SK-N-SH treated with all-trans-retinoic acid at 6 μM for 48 hours (cell line): Measurements from ENCODE around the gene SLC39A1.

Experiments used
- ATAC-seq: fragments of 200-7000 bp; cut with Tn5 transposase; 3 replicates; pipeline ENCODE4 v1.9.1; 2020; ENCODE audit warnings: mild to moderate bottlenecking, moderate library complexity
- BACH2 ChIP-seq: fragments of 250-450 bp; sonication (Bioruptor Pico); IDR thresholded peaks from 2 replicates; pipeline ENCODE4 v1.9.0; 2021; ENCODE audit warnings: mild to moderate bottlenecking, borderline replicate concordance
- CREB5 ChIP-seq: fragments of 250-450 bp; sonication (Bioruptor Pico); IDR thresholded peaks from 2 replicates; pipeline ENCODE4 v1.5.1; 2020; ENCODE audit warnings: low read depth, mild to moderate bottlenecking, moderate library complexity
- CSDC2 ChIP-seq: fragments of 250-450 bp; sonication (Bioruptor Pico); IDR thresholded peaks from 2 replicates; pipeline ENCODE4 v1.5.0; 2020; ENCODE audit warnings: mild to moderate bottlenecking, moderate library complexity
- ESRRG ChIP-seq: fragments of 250-450 bp; sonication (Bioruptor Pico); IDR thresholded peaks from 2 replicates; pipeline ENCODE4 v1.6.1; 2021; ENCODE audit warnings: mild to moderate bottlenecking
- GLIS3 ChIP-seq: fragments of 250-450 bp; sonication (Bioruptor Pico); IDR thresholded peaks from 2 replicates; pipeline ENCODE4 v1.5.0; 2020; ENCODE audit warnings: mild to moderate bottlenecking, moderate library complexity
- ISL1 ChIP-seq: fragments of 250-450 bp; sonication (Bioruptor Pico); IDR thresholded peaks from 2 replicates; pipeline ENCODE4 v2.1.2; 2022; ENCODE audit warnings: mild to moderate bottlenecking, moderate library complexity
- PATZ1 ChIP-seq: fragments of 250-450 bp; sonication (Bioruptor Pico); IDR thresholded peaks from 2 replicates; pipeline ENCODE4 v1.8.0; 2020; ENCODE audit warnings: mild to moderate bottlenecking, moderate library complexity, borderline replicate concordance
- PPARA ChIP-seq: fragments of 250-450 bp; sonication (Bioruptor Pico); IDR thresholded peaks from 2 replicates; pipeline ENCODE4 v1.5.0; 2020; ENCODE audit warnings: mild to moderate bottlenecking, borderline replicate concordance
- RARB ChIP-seq: fragments of 250-450 bp; sonication (Bioruptor Pico); IDR thresholded peaks from 2 replicates; pipeline ENCODE4 v1.8.0; 2021; ENCODE audit warnings: mild to moderate bottlenecking, moderate library complexity
- TCF4 ChIP-seq: fragments of 250-450 bp; sonication (Bioruptor Pico); IDR thresholded peaks from 2 replicates; pipeline ENCODE4 v1.8.0; 2021; ENCODE audit warnings: mild to moderate bottlenecking, moderate library complexity, borderline replicate concordance
- TOX ChIP-seq: fragments of 250-450 bp; sonication (Bioruptor Pico); IDR thresholded peaks from 2 replicates; pipeline ENCODE4 v1.8.0; 2021; ENCODE audit warnings: mild to moderate bottlenecking, moderate library complexity, borderline replicate concordance
- ZC3H10 ChIP-seq: fragments of 250-450 bp; sonication (Bioruptor Pico); IDR thresholded peaks from 2 replicates; pipeline ENCODE4 v1.5.1; 2021; ENCODE audit warnings: mild to moderate bottlenecking, moderate library complexity
- ZFP3 ChIP-seq: fragments of 250-450 bp; sonication (Bioruptor Pico); IDR thresholded peaks from 2 replicates; pipeline ENCODE4 v1.5.0; 2020; ENCODE audit warnings: mild to moderate bottlenecking, moderate library complexity
- ZFP30 ChIP-seq: fragments of 450-650 bp; formaldehyde crosslinking; IDR thresholded peaks from 2 replicates; pipeline ENCODE4 v1.5.0; 2022; ENCODE audit warnings: mild to moderate bottlenecking, moderate library complexity
- ZNF8 ChIP-seq: fragments of 450-650 bp; formaldehyde crosslinking; IDR thresholded peaks from 2 replicates; pipeline ENCODE4 v1.5.0; 2020; ENCODE audit warnings: mild to moderate bottlenecking, moderate library complexity
- TF ChIP-seq, protein P1 (sequence below): fragments of 250-450 bp; sonication (Bioruptor Pico); IDR thresholded peaks from 2 replicates; pipeline ENCODE4 v1.5.0; 2020; ENCODE audit warnings: mild to moderate bottlenecking, moderate library complexity
- TF ChIP-seq, protein P2 (sequence below): fragments of 250-450 bp; sonication (Bioruptor Pico); IDR thresholded peaks from 2 replicates; pipeline ENCODE4 v1.5.1; 2021; ENCODE audit warnings: mild to moderate bottlenecking, moderate library complexity
- TF ChIP-seq, protein P3 (sequence below): fragments of 250-450 bp; sonication (Bioruptor Pico); IDR thresholded peaks from 2 replicates; pipeline ENCODE4 v1.8.0; 2021; ENCODE audit warnings: low read depth, mild to moderate bottlenecking, moderate library complexity, borderline replicate concordance

The SLC39A1 gene

GRCh38 chr1:153991806-153992205 is 28.5 kb upstream of the SLC39A1 start:
- no peak for ATAC-seq

DNA sequence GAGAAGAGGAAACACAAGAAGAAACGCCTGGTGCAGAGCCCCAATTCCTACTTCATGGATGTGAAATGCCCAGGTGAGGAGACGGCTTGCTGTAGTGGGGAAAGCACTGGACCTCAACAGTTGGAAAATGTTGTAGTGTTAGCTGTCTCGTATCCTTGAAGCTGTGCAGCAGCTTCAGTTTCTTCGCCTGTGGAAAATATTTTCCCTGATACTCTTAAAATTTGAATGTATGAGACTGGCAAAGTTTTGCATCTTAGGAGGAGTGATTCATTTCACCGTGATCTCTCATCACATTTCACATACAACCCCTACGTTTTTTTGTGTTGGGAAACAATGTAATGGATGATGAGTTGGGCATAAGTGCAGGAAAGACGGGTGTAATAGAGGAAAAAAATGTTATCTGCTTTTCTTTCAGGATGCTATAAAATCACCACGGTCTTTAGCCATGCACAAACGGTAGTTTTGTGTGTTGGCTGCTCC is 27.9 kb upstream of the SLC39A1 start:
- ATAC-seq: no peak
- TF ChIP-seq TOX (CRISPR knock-in tag) (no peak), RARB (CRISPR knock-in tag) (no peak), PPARA (CRISPR knock-in tag) (no peak), ESRRG (no peak), TCF4 (no peak), ZNF8 (CRISPR knock-in tag) (no peak), GLIS3 (CRISPR knock-in tag) (no peak)
- TF ChIP-seq, protein P1, sequence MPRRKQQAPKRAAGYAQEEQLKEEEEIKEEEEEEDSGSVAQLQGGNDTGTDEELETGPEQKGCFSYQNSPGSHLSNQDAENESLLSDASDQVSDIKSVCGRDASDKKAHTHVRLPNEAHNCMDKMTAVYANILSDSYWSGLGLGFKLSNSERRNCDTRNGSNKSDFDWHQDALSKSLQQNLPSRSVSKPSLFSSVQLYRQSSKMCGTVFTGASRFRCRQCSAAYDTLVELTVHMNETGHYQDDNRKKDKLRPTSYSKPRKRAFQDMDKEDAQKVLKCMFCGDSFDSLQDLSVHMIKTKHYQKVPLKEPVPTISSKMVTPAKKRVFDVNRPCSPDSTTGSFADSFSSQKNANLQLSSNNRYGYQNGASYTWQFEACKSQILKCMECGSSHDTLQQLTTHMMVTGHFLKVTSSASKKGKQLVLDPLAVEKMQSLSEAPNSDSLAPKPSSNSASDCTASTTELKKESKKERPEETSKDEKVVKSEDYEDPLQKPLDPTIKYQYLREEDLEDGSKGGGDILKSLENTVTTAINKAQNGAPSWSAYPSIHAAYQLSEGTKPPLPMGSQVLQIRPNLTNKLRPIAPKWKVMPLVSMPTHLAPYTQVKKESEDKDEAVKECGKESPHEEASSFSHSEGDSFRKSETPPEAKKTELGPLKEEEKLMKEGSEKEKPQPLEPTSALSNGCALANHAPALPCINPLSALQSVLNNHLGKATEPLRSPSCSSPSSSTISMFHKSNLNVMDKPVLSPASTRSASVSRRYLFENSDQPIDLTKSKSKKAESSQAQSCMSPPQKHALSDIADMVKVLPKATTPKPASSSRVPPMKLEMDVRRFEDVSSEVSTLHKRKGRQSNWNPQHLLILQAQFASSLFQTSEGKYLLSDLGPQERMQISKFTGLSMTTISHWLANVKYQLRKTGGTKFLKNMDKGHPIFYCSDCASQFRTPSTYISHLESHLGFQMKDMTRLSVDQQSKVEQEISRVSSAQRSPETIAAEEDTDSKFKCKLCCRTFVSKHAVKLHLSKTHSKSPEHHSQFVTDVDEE (CRISPR knock-in tag): no peak

More at GRCh38 chr1:153991806-153992205, 28.5 kb upstream of the SLC39A1 start:
- TF ChIP-seq PATZ1 (CRISPR knock-in tag) (no peak), CSDC2 (CRISPR knock-in tag) (no peak)

DNA sequence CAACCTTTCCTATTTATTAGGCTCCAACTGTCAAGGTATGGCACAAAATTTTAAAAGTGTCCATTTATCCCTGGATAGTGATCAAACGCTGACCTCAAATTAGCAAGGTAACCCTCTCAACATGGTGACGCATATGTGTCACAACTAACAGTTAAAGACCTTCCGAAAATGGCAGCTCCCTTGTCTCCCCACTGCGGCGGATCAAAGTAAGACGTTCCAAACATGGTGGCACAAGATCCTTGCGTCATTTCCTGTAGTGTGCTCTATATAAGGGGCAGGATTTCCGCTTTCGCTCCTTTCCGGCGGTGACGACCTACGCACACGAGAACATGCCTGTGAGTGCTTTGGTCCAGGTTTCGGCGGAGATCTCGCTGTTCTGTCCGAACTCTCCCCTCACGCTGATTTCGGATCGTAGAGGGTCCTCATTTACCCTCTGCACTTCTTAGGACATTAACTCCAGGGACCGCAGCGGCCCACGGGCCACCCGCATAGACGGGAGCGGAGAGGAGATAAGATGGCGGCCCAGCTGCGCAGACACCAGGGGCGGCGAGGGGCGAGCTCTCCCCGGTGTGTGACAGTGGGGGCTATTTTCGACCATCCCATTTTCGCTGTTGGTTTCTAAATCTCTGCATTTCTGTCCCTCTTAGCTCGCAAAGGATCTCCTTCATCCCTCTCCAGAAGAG is 27.3 kb upstream of the SLC39A1 start, which contains the start of gene RPS27:
RPS27 (plus strand) TSS at position 295 of the 683 bp plus-strand sequence; CDS start at position 330, 35 bp downstream.
- TF ChIP-seq, protein P2, sequence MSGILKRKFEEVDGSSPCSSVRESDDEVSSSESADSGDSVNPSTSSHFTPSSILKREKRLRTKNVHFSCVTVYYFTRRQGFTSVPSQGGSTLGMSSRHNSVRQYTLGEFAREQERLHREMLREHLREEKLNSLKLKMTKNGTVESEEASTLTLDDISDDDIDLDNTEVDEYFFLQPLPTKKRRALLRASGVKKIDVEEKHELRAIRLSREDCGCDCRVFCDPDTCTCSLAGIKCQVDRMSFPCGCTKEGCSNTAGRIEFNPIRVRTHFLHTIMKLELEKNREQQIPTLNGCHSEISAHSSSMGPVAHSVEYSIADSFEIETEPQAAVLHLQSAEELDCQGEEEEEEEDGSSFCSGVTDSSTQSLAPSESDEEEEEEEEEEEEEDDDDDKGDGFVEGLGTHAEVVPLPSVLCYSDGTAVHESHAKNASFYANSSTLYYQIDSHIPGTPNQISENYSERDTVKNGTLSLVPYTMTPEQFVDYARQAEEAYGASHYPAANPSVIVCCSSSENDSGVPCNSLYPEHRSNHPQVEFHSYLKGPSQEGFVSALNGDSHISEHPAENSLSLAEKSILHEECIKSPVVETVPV: no peak
- TF ChIP-seq PATZ1 (CRISPR knock-in tag) (peak; percentile 27; the same call in 1 of the 2 replicates), BACH2 (CRISPR knock-in tag) (no peak), ISL1 (CRISPR knock-in tag) (no peak), GLIS3 (CRISPR knock-in tag) (no peak), RARB (CRISPR knock-in tag) (peak; percentile 71; the same call in 1 of the 2 replicates), ESRRG (no peak), ZFP3 (no peak), ZFP30 (no peak), ZC3H10 (CRISPR knock-in tag) (peak; percentile 84), TOX (CRISPR knock-in tag) (peak; percentile 92), TCF4 (no peak), CREB5 (CRISPR knock-in tag) (no peak), PPARA (CRISPR knock-in tag) (no peak), ZNF8 (CRISPR knock-in tag) (no peak)
- TF ChIP-seq, protein P3, sequence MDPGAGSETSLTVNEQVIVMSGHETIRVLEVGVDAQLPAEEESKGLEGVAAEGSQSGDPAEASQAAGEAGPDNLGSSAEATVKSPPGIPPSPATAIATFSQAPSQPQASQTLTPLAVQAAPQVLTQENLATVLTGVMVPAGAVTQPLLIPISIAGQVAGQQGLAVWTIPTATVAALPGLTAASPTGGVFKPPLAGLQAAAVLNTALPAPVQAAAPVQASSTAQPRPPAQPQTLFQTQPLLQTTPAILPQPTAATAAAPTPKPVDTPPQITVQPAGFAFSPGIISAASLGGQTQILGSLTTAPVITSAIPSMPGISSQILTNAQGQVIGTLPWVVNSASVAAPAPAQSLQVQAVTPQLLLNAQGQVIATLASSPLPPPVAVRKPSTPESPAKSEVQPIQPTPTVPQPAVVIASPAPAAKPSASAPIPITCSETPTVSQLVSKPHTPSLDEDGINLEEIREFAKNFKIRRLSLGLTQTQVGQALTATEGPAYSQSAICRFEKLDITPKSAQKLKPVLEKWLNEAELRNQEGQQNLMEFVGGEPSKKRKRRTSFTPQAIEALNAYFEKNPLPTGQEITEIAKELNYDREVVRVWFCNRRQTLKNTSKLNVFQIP (CRISPR knock-in tag): peak; percentile 76; the same call in 1 of the 2 replicates
- TF ChIP-seq, protein P1 (CRISPR knock-in tag): no peak
- TF ChIP-seq, all 23 proteins: peak for 5
- ATAC-seq: peak; percentile 49
